K562 (cell line): ENCODE data around the gene CREB3L2. TPM values are rescaled to one million over a fixed set of nuclear protein-coding genes. Genes with fewer than 3 reads are reported as not detected.

ENCODE experiments used
- FOXP4 ChIP-seq: sonication (generic); formaldehyde crosslinking; IDR thresholded peaks from 2 replicates; pipeline ENCODE4 v1.8.0; 2022; ENCODE audit warnings: mild to moderate bottlenecking, missing genetic modification reagents, borderline replicate concordance
- HMBOX1 ChIP-seq: sonication (generic); IDR thresholded peaks from 2 replicates; pipeline ENCODE4 v1.6.1; 2016
- KDM5B ChIP-seq: fragments of 200-600 bp; sonication (generic); IDR thresholded peaks from 2 replicates; pipeline ENCODE4 v1.6.1; 2012; ENCODE audit warnings: low read depth, mild to moderate bottlenecking, moderate library complexity, low read length, control low read depth, inconsistent platforms; ENCODE audit not compliant: insufficient replicate concordance
- MGA ChIP-seq: fragments of 450-650 bp; IDR thresholded peaks from 2 replicates; pipeline ENCODE4 v1.6.1; 2016; ENCODE audit warnings: mild to moderate bottlenecking, moderate library complexity
- NCOR1 ChIP-seq: fragments of 450-650 bp; IDR thresholded peaks from 2 replicates; pipeline ENCODE4 v1.6.1; 2016; ENCODE audit warnings: mild to moderate bottlenecking, moderate library complexity
- NFIC ChIP-seq: fragments of 450-650 bp; IDR thresholded peaks from 2 replicates; pipeline ENCODE4 v1.6.1; 2017; ENCODE audit warnings: mild to moderate bottlenecking, inconsistent platforms
- PHF21A ChIP-seq: fragments of 450-650 bp; IDR thresholded peaks from 2 replicates; pipeline ENCODE4 v1.6.1; 2017; ENCODE audit warnings: low read depth, borderline replicate concordance
- POLR2AphosphoS5 ChIP-seq: IDR thresholded peaks from 2 replicates; pipeline ENCODE4 v1.6.1; 2011; ENCODE audit warnings: mild to moderate bottlenecking, low read depth, low read length, moderate library complexity; ENCODE audit not compliant: control insufficient read depth, insufficient read depth
- TEAD4 ChIP-seq, 2 experiments: sonication (generic) in 1 of 2; formaldehyde crosslinking in 1 of 2; IDR thresholded peaks; 2 replicates each; pipeline versions ENCODE4 v1.6.1 to v1.8.0; 2012 to 2022; ENCODE audit warnings: borderline replicate concordance in 1 of 2, inconsistent platforms in 1 of 2, low read length in 1 of 2, mild to moderate bottlenecking in 1 of 2, missing genetic modification reagents in 1 of 2
- TRIM28 ChIP-seq: fragments of 450-650 bp; IDR thresholded peaks from 2 replicates; pipeline ENCODE4 v1.6.1; 2017
- ZC3H8 ChIP-seq: fragments of 450-650 bp; IDR thresholded peaks from 2 replicates; pipeline ENCODE4 v1.6.1; 2017
- ZNF174 ChIP-seq: fragments of 250-450 bp; sonication (Bioruptor Pico); IDR thresholded peaks from 2 replicates; pipeline ENCODE4 v1.4.0; 2020; ENCODE audit warnings: mild to moderate bottlenecking
- polyA plus RNA-seq, 8 experiments: library from polyadenylated mRNA; depleted of rRNA in 4 of 8; stranded (reverse) in 5 of 8; unstranded in 3 of 8; fragments of >200 nt; fragmentation: Nextera tagmentation in 2 of 8; fragmentation: Illumina TruSeq in 1 of 8; extraction: Ambion mirVana in 2 of 8; extraction: Trizol in 1 of 8; gene quantifications; 2 replicates each; pipeline versions ENCODE4 v1.2.1 to v1.2.3, GENCODE V29; 2011 to 2014; ENCODE audit warnings: inconsistent platforms in 1 of 8, missing spikeins in 1 of 8
- total RNA-seq, 7 experiments: library from RNA; depleted of rRNA in 6 of 7; stranded (reverse); fragments of >200 nt in 6 of 7; fragmentation: Illumina TruSeq in 2 of 7; extraction: Trizol in 2 of 7; gene quantifications; 2 replicates each; pipeline versions ENCODE4 v1.2.1 to v1.2.3, GENCODE V29; 2011 to 2021; ENCODE audit warnings: low replicate concordance in 1 of 7

Gene CREB3L2
- total and polyA plus RNA-seq, 9 of the 15 experiments (the other 6 are each of a cell fraction or from before 2014, with no cell fraction given) = 7.1 to 45.6 (median 15.8) TPM

GRCh38 chr7:137882261-137882668, 119.6 kb downstream of the CREB3L2 start (continued):
- TF ChIP-seq KDM5B (peak; percentile 45), HMBOX1 (peak; percentile 52; the same call in 1 of the 2 replicates), NCOR1 (no peak; the same call in 1 of the 2 replicates), ZC3H8 (no peak), NFIC (peak; percentile 60), ZNF174 (CRISPR knock-in tag) (no peak), TRIM28 (peak; percentile 75; the same call in 1 of the 2 replicates), MGA (no peak), PHF21A (0 out of 2 replicates have a peak, but pooled peaks have one; percentile 60), POLR2AphosphoS5 (0 out of 2 replicates have a peak, but pooled peaks have one; percentile 41), TEAD4 (IDR thresholded peaks at IDR 0.05; ENCODE audit: low read length) (peak; percentile 50), TEAD4 (CRISPR knock-in tag; IDR thresholded peaks at IDR 0.05; ENCODE audit: borderline replicate concordance) (no peak), FOXP4 (CRISPR knock-in tag) (no peak)
